ENCODE data around the gene DNAJC5.

- no peak for TF ChIP-seq POLR2A (IDR thresholded peaks at IDR 0.05)
- TF ChIP-seq CTCF (IDR thresholded peaks at IDR 0.05) = no peak
- TF ChIP-seq POLR2AphosphoS5 (IDR thresholded peaks at IDR 0.05) = no peak
- no peak for TF ChIP-seq EP300 (IDR thresholded peaks at IDR 0.05)
Measured at GRCh38 chr20:63967330-63968135, 72.6 kb downstream of the DNAJC5 start.

Data from upper lobe of left lung (tissue), 4 donors.